Muscle of back (tissue), 11 donors: Measurements from ENCODE around the gene ATP9B. TPM values are rescaled to one million over a fixed set of nuclear protein-coding genes. Genes with fewer than 3 reads are reported as not detected.

Experiments used
- DNase-seq, 3 donors: peaks; one replicate each; pipeline versions ENCODE4 v3.0.0 to v3.0.0-alpha.2; 2013
- polyA plus RNA-seq, 10 donors: library from polyadenylated mRNA; unstranded; fragments of 120-200 nt; gene quantifications; one replicate each; pipeline ENCODE4 v1.2.1, GENCODE V29; 2013; ENCODE audit not compliant: insufficient read length in 10 of 10

ATP9B gene
- polyA plus RNA-seq, 10 donors, result 11.8 to 27.6 (median 16.4) TPM

DNA sequence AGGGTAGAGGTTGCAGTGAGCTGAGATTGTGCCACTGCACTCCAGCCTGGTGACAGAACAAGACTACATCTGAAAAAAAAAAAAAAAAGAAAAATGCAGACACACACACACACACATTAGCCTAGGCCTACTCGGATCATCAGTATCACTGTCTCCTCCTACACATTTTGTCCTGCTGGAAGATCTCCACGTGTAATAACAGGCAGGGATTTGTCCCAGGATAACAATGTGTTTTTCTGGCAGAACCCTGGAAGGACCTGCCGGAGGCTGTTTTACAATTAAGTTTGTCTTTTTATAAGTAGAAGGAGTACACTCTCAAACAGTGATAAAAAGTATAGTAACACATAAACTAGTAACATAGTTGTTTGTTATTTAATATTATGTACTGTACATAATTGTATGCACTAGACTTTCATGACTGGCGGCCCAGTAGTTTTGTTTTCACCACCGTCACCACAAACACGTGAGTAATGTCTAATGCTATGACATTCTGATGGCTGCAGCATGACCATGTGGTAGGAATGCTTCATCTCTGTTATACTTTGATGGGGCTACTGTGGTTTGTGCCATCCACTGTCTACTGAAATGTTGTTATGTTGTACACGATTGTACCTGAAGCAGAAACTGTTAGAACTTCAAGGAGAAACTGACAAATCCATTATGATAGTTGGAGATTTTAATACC, 130.6 kb downstream of the ATP9B start:
- peak in 1 of 3 donors; percentile 31 for DNase-seq

DNA sequence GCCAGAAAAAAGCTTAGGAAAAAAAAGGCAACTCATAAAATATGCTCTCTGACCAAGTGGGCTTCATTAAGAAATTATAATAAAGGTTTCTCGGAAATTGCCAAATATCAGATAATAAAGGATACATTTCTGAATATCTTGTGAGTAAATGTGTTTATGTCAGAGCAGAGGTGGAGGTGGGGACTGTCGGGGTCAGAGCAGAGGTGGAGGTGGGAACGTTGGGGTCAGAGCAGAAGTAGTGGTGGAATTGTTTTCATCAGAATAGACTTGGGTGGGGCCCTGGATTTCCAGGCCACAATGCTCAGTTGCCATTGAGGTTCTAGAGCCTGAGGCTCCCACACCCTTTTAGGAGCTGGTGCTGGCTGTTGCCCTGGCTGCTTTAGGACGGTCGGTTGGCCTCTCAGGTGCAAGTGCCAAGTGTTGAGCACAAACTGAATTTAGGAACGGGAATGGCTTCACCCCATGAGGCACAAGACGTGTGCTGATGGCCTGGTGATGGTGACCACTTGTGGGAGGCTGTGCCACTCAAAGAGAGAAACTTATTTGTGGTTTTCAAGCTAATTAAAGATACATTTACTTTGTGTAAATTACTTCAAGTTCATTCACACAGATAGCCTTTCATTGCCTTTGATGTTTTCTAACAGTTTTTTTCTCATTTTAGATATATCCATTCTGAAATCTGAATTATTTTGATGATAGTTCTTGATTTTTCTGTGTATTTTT, 131.5 kb downstream of the ATP9B start:
- peak in 2 of 3 donors; percentile 13 to 79 for DNase-seq

DNA sequence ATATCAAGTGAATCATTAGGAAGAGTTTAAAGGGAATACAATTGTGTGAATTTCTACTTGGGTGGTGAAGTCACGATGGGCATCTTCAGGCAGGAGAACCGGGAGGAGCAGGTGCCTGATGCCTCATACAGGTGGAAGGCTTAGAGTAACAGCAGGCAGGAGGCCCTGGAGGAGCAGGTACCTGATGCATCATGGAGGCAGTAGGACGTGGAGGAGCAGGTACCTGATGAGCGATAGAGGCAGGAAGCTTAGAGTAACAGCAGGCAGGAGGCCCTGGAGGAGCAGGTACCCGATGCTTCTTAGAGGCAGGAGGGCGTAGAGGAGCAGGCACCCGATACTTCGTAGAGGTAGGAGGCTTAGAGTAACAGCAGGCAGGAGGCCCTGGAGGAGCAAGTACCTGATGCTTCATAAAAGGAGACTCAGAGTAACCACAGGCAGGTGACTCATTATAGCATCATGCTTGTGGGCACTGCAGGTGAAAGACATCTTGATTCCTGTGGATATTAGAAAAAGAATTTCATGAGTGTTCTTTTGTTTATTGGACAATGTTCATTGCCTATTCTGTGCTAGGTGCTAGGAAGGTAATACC, 133.9 kb downstream of the ATP9B start:
- DNase-seq, result no peak

GRCh38 chr18:79204889-79205807, 136.0 kb downstream of the ATP9B start:
- no peak for DNase-seq

GRCh38 chr18:79206444-79206843, 137.2 kb downstream of the ATP9B start:
- no peak for DNase-seq

GRCh38 chr18:79208906-79209305, 139.7 kb downstream of the ATP9B start:
- DNase-seq, result no peak

GRCh38 chr18:79210002-79210910, 141.1 kb downstream of the ATP9B start:
- no peak for DNase-seq

GRCh38 chr18:79211844-79212243, 142.7 kb downstream of the ATP9B start:
- no peak for DNase-seq

DNA sequence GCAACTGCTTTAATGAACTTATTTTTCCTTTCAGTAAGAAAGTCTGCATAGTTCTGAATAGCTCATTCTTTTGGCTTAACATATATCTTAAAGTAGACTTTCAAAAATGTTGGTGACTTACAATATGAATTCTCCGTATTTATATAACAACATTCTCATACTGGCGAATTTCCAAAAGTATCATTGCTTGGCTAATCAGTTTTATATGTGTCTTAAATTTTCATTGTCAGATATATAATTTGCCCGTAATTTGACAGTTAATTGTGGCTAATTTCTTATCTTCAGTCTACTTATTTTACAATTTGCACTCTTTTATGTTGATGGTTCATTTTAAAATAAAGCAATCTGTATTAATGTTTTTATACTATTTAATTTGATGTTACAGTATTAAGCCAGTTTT, 144.9 kb downstream of the ATP9B start:
- no peak for DNase-seq

DNA sequence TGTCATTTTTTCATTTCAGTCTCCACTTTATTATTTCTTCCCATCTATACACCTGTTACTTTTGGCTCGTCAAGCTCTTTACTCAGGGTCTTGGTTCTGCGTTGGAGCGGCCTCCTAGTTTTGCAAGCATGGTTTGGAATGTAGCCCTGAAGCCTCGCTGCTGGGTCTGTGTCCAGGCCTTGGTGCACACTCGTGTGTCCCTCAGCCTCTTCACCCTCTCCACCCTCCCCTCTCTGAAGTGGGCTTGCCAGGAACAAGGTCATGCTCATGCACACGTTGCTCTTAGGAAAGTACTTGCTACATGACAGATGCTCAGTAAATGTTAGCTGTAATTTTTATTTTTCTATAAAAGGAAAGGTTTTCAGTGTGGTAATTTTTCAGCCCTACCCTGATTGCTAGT, 147.0 kb downstream of the ATP9B start:
- DNase-seq, result no peak

GRCh38 chr18:79217979-79218604, 148.9 kb downstream of the ATP9B start:
- DNase-seq, result no peak

DNA sequence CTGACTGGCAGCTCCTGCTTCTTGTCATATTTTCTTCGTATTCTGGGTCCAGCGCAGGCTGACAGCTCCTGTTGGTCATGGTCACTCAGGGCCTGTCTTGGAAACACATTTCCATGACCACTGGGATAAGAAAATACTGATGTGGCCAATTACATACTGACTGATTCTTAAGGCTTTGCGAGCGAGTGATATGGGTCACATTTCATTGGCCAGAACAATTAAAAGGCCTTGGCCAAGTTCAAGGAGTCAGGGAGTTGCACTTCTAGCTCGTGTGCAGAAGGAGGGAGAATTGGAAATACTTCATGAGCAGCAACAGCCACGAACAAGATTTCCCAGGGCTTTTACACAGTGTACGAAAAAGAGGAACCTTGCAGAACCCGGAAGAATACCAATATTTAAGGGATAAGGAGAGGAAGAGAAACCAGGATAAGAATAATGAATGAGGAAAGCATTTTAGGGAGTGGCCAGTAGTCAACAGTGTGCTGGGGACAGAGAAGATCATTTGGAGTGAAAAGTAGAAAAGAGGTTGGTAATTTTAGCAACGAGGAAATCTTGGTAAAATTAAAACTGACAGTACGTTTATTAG, 149.5 kb downstream of the ATP9B start:
- DNase-seq, result no peak

DNA sequence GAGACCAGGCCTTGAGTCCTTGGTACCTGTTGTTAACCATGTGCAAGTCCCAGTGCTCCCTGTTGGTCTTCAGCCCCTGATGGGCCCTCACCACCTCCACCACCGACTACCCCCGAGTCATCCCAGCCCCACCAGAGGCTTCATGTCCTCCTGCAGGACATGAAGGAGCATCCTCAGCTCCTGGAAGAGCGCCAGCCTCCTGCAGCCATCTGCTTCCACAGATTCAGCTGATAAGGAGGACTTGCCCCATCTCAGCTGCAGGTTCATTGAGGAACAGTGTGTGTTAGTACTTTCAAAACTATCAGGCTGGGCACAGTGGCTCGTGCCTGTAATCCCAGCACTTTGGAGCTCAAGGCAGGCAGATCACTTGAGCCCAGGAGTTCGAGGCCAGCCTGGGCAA, 151.9 kb downstream of the ATP9B start:
- no peak for DNase-seq

DNA sequence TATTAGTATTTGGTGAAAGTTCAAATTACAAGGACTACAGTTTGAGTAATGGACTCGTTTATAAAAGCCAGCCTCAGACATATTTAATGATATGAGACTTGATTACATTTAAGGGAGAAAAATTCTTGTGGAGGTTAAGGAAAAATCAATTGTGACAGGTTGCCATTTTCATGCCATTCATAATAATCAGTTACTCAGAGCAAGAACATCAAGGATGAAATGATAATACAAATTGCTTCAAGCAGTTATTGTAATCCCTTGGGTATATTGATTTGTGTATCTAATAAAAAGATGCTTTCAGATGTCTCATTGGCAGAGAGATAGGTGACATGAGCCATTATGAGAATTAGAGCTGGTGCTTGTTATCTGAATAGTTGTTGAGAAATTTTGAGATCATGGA, 153.6 kb downstream of the ATP9B start:
- DNase-seq, result no peak

- no peak for DNase-seq
These were observed 154.2 kb downstream of the ATP9B start for GRCh38 chr18:79223431-79223830.

DNA sequence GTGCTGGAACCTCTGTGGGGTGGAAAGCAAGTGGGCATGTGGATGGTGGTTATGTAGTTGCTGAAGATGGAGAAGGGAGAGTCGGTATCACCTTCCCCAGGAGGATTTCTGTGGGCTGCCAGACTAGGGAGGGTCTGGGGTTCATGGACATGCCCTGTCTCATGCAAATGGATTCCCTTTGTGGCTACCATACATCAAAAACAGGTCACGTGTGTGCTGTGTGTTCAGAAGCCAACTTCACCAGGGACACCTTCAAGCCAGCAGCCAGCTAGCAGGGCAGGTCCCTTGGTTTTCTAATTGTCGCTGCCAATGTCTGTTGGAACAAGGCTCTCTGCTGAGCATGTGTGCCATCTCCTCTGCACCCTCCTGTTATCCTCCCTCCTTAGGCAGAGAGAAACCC, 155.2 kb downstream of the ATP9B start:
- no peak for DNase-seq

GRCh38 chr18:79227621-79228020, 158.4 kb downstream of the ATP9B start:
- DNase-seq, result no peak

GRCh38 chr18:79229431-79229830, 160.2 kb downstream of the ATP9B start:
- no peak for DNase-seq

GRCh38 chr18:79234438-79234837, 165.2 kb downstream of the ATP9B start:
- DNase-seq, result no peak

GRCh38 chr18:79239631-79240030, 170.4 kb downstream of the ATP9B start:
- DNase-seq, result no peak
